Activated CD8-positive, alpha-beta memory T cell treated with anti-CD3 and anti-CD28 coated beads for 1 hour (primary cell): ENCODE data around the gene HYDIN.
"Not testable (repeated sequence)": the region's sequence is repeated elsewhere in the genome, so short reads cannot be mapped to it uniquely, and the experiment has no call there.

ENCODE experiments used
- DNase-seq, 2 donors: peaks; one replicate each; pipeline ENCODE4 v3.0.0-alpha.2; 2020; ENCODE audit warnings: low read depth in 1 of 2; ENCODE audit errors: extremely low read depth in 1 of 2

Gene HYDIN

GRCh38 chr16:71009440-71010223 lies 220.9 kb downstream of the HYDIN start:
- not testable (repeated sequence) for DNase-seq

- DNase-seq = not testable (repeated sequence)
These were observed 224.0 kb downstream of the HYDIN start for GRCh38 chr16:71006516-71006915.

- DNase-seq = not testable (repeated sequence)
These were observed 230.8 kb downstream of the HYDIN start for GRCh38 chr16:70999735-71000134.

- not testable (repeated sequence) for DNase-seq
These were observed 234.7 kb downstream of the HYDIN start for GRCh38 chr16:70995799-70996198.

- DNase-seq = not testable (repeated sequence)
These were observed 238.0 kb downstream of the HYDIN start for GRCh38 chr16:70992511-70992910.

GRCh38 chr16:70987019-70987715 lies 243.4 kb downstream of the HYDIN start:
- not testable (repeated sequence) for DNase-seq

GRCh38 chr16:70984675-70985074 lies 245.8 kb downstream of the HYDIN start:
- DNase-seq = not testable (repeated sequence)

- DNase-seq = not testable (repeated sequence)
These were observed 262.2 kb downstream of the HYDIN start for GRCh38 chr16:70968332-70968731.

GRCh38 chr16:70960169-70960568 lies 270.4 kb downstream of the HYDIN start:
- DNase-seq = not testable (repeated sequence)

- not testable (repeated sequence) for DNase-seq
These were observed 275.6 kb downstream of the HYDIN start for GRCh38 chr16:70954922-70955321.

GRCh38 chr16:70953824-70954223 lies 276.7 kb downstream of the HYDIN start:
- not testable (repeated sequence) for DNase-seq

GRCh38 chr16:70943551-70943950 lies 287.0 kb downstream of the HYDIN start:
- DNase-seq = not testable (repeated sequence)

- not testable (repeated sequence) for DNase-seq
These were observed 290.7 kb downstream of the HYDIN start for GRCh38 chr16:70939690-70940359.

GRCh38 chr16:70936781-70937525 lies 293.6 kb downstream of the HYDIN start:
- DNase-seq = not testable (repeated sequence)

- not testable (repeated sequence) for DNase-seq
These were observed 295.2 kb downstream of the HYDIN start for GRCh38 chr16:70935325-70935724.

GRCh38 chr16:70933746-70934145 lies 296.8 kb downstream of the HYDIN start:
- not testable (repeated sequence) for DNase-seq

- DNase-seq = not testable (repeated sequence)
These were observed 299.8 kb downstream of the HYDIN start for GRCh38 chr16:70930757-70931156.

GRCh38 chr16:70922164-70922563 lies 308.4 kb downstream of the HYDIN start:
- DNase-seq = not testable (repeated sequence)

- not testable (repeated sequence) for DNase-seq
These were observed 309.9 kb downstream of the HYDIN start for GRCh38 chr16:70920661-70921060.

GRCh38 chr16:70888208-70888607 lies 342.3 kb downstream of the HYDIN start:
- not testable (repeated sequence) for DNase-seq

- DNase-seq = not testable (repeated sequence)
These were observed 345.9 kb downstream of the HYDIN start for GRCh38 chr16:70884652-70885051.
